8988T (cell line): ENCODE data around the gene USF2.
"Not testable (repeated sequence)": the region's sequence is repeated elsewhere in the genome, so short reads cannot be mapped to it uniquely, and the experiment has no call there.

Source experiments
- DNase-seq: peaks from one replicate; pipeline ENCODE4 v3.0.0; 2011

USF2 gene

GRCh38 chr19:35265900-35266519 lies 2.8 kb upstream of the USF2 start:
- no peak for DNase-seq

DNA sequence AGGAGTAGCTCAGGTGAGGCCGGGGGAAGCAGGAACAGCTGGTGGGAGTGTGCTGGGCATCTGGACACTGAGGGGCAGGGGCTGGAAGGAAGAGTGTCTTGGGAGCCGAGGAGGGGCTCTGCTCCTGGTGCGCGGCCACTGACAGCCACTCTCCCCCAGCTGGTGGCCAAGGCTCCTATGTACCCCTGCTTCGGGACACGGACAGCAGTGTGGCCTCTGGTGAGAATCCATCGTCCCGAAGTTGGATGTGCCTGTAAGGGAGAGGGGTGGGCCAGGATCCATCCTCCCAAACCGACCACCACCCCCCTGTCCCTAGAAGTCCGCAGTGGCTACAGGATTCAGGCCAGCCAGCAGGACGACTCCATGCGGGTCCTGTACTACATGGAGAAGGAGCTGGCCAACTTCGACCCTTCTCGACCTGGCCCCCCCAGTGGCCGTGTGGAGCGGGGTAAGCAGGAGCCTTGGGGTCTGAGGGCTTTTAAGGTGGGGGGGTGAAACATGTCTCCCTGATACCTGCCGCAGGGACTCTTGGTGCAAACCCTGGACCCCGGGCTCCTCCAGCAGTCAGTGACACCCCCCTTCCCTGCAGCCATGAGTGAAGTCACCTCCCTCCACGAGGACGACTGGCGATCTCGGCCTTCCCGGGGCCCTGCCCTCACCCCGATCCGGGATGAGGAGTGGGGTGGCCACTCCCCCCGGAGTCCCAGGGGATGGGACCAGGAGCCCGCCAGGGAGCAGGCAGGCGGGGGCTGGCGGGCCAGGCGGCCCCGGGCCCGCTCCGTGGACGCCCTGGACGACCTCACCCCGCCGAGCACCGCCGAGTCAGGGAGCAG lies 2.0 kb upstream of the USF2 start:
- DNase-seq, result peak; percentile 52

- DNase-seq, result peak; percentile 47
Measured at GRCh38 chr19:35267353-35267817, 1.4 kb upstream of the USF2 start.

DNA sequence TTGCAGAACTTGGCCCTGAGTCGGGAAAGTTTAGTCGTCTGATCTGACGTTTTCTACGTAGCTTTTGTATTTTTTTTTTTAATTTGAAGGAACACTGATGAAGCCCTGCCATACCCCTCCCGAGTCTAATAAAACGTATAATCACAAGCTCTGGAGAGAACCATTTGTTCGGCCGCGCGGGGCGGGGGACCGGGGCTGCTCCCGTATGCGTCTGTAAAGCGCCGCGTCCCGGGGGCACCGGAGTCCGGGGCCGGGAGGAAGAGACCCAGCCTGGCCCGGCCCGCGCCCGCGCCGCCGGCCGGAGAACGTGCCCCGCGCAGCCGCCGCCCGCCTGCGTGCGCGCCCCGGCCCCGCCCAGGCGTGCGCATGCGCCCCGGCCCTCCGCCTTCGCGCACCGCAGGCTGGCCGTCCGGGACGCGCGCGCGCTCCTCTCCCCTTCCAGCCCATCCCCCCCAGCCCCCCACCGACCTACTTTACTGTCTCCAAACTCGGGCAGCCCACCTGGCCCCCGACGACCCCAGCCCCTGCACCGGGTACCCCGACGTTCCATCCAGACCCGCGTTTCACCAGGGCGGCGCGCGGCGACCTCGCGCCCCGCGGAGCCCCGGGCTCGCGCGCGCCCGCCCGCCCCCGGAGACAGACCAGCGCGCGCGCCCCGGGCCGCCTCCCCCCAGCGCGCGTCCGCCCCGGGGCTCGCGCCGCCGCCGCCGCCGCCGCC lies 785 bp upstream of the USF2 start:
- DNase-seq, result peak; percentile 100

- peak; percentile 89 for DNase-seq
Measured at GRCh38 chr19:35269438-35270117, 816 bp downstream of the USF2 start.

DNA sequence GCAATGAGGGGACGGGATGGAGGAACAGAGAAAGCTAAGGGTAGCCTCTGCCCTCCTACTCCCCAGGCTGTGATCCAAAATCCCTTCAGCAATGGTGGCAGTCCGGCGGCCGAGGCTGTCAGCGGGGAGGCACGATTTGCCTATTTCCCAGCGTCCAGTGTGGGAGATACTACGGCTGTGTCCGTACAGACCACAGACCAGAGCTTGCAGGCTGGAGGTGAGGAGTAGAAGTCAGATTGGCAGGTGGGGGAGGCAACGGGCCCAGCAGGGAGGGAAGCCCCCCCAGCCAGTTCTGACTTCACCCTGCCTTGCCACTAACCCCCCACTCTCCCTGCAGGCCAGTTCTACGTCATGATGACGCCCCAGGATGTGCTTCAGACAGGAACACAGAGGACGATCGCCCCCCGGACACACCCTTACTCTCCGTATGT lies 1.6 kb downstream of the USF2 start:
- DNase-seq, result no peak

DNA sequence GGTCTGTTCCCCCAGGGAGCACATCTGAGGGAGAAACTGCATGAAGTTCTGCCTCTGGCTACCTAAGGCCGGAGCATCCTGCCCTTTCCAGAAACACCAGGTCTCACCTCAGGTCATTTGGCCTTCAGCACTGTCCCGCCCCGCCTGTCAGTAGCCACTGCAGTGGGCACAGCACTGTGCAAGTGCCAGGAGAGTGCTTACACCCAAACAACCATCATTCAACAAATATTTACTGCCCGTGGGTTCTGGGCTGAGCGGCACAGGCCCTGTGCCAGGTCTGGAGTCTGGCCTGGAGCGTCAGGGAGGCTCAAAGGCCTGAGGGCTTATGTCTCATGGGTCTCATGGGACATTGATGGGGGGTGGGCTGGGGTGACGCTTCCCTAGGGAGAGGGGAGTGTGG lies 2.8 kb downstream of the USF2 start:
- DNase-seq, result no peak

DNA sequence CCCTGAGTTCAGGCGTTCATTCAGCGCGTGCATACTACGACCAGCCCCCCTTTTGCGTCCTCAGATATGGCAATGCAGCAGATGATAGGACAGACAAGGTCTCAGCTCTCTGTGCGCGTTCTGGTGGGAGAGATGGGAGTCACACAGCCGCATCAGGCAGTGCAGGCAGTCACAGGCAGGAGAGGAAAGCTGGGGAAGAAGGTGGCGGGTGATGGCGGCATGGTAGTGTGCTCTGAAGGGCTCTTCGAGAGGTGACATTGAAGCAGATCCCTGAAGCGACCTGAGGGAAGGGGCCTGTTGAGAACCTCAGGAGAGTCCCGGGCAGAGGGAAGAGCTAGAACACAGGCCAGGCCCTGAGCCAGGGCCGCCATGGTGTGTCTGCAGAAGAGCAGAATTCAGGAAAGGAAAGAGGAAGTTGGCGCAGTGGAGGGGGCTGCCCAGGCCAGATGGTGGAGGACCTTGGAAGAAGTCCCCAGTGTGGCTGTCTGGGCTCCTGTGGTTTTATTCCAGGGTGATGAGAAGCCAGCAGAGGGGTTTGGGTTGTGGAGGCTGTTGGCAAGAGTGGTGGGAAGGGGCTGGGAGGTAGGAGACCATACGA lies 3.5 kb downstream of the USF2 start:
- no peak for DNase-seq

DNA sequence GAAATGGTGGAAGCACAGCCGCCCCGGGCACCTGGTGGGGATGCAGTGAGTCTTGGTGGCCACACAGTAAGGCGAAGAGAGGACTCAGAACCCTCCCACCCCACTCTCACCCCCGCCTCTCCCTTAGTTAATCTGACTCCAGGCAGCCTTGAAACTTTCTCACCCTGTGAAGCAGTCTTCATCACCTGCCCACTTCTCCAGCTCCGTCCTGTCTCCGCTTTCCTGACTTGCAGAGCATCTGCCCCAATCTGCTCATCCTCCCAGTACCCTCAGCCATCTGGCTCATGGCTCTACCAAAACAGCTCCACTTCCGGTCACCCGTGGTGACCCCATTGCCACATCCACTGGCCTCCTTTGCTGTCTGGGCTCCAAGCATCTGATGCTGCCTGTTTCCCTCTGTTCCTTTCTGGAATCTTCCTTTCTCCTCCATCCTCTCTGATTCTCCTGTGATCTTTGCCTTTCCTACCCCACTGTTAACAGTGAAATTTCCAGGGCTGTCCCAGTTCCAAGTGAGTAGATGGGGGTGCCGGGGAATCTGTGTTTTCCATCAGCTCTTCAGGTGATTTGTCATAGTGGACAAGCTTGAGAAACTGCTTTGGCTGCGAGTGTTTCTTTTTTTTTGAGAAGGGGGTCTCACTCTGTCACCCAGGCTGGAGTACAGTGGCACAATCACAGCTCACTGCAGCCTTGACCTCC lies 4.3 kb downstream of the USF2 start:
- no peak for DNase-seq

DNA sequence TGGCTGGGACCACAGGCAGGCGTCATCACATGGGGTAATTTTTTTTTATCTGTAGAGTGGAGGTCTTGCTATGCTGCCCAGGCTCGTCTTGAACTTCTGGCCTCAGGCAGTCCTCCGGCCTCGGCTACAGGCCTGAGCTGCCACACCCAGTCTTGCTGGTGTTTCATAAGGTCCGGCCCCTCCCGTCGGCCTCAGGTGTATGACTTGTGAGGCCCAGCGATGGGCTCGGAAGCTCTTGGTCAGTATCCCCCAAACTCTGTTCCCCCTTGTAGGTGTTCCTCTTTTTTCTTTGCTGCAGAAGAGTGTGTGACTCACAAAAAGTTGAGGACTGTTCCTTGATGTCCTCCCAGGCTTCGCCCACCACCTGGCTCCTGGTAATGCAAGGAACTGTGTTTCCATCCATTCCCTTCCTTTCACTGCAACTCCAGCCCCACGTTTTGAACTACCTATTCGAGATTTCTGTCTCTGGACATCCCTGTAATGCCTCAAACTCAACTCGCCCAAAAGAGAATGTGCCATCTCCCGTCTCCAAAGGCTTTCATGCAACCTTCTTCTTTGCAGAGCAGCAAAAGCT lies 5.0 kb downstream of the USF2 start:
- DNase-seq, result no peak

DNA sequence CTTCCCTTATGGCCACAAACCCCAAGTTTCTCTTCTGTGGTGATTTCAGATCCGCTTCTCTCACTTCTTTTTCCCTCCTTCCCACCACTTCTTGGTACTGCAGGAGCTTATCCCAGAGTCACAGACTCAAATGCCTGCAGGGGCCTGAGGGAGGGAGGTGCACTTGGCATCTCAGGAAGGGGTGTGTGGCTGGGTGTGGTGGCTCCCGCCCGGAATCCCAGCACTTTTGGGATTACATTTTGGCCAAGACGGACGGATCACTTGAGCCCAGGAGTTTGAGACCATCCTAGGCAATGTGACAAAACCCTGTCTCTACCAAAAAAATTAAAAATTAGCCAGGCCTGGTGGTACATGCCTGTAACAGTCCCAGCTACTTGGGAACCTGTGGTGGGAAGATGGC lies 5.6 kb downstream of the USF2 start:
- DNase-seq, result no peak

DNA sequence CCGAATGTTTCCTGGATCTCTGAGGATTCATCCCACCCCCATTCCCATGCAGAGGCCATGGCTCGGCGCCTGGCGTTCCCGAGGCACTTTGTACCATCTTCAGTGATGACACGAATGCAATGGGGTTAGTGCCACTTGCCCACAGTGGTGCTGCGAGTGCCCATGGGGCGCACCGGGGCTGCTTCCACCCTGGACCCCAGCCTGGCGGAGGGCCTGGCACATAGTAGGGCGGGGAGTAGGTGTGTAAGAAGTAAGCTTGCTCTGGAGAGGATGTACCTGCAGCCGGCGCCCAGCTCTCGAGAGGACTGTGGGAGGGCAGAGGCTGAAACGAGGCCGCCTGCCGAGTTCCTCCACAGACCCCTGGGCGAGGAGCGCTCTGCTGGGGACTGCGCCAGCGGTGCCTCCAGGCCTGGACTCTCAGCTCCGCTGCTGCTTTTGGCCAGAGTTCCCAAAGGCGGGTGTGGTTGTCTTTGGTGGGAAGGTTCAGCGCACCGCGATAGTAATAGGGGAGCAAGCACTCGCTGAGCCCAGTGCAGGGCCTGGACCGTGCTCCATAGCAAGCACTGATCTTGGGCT lies 8.0 kb downstream of the USF2 start:
- DNase-seq, result no peak

GRCh38 chr19:35278578-35279284 lies 10.0 kb downstream of the USF2 start:
- no peak for DNase-seq

DNA sequence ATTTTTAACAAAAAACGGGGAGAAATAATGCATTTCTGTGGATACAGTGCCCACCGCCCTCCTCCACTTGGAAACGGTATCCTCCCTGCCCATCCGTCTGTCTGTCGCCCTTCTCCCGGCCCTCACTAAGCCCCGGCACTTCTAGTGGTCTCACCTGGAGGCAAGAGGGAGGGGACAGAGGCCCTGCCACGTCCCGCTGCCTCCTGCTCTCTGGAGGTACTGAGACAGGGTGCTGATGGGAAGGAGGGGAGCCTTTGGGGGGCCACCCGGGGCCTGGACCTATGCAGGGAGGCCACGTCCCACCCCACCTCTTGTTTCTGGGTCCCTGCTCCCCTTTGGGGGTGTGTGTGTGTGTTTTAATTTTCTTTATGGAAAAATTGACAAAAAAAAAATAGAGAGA lies 10.6 kb downstream of the USF2 start:
- DNase-seq, result no peak

DNA sequence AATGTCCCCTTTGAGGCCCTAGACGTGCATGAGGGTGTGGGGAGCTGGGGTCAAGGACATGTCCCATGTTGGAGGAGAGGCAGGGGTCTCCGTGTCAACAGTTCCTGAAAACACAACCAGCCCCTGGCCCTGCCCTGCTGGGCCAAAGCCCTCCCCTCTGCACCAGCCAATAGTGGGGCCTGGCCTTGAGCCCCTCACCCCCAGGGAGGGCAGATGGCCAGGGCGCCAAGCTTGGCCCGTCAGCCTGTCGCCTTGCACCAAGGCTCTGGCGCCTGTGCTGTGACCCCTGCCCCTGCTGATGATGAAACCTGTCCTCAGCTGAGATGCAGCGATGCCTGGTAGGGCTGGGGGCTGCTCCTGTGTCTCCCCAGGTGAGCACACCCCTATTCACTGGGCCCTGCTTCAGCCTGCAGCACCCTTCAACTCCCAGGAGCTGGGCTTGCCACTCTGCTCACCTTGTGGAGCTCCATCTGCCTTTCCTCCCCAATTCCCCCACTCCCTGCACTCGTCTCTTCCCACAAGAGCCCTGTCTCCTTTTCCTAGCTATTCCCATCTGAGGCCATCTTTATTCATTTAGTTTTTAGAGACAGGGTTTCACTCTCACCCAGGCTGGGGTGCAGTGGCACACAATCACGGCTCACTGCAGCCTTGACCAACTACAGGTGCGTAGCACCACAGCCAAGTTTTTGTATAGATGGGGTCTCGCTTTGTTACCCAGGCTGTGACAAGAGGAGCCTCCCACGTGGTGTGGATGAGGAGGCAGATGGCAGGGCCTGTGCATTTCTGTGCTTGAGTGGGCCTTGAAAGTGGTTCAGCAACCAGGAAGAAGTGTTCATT lies 11.4 kb downstream of the USF2 start:
- DNase-seq, result no peak

DNA sequence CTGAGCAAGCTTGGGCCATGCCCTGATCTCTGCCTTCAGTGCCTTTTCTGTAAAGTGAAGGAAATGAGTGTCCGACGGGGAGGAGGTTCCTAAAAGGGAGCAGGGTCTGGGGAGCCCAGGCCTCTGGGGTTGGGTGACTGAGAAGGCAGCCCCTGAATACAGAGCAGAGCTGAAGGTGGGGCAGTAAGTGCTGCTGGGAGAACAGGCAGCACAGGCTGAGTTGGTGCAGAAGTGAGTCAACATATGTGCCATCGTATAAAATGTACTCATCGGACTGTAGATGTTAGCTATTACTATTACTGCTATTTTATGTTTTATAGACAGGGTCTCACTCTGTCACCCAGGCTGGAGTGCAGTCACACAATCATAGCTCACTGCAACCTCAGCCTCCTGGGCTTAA lies 12.5 kb downstream of the USF2 start:
- no peak for DNase-seq

- no peak for DNase-seq
Measured at GRCh38 chr19:35284153-35285094, 15.7 kb downstream of the USF2 start.

DNA sequence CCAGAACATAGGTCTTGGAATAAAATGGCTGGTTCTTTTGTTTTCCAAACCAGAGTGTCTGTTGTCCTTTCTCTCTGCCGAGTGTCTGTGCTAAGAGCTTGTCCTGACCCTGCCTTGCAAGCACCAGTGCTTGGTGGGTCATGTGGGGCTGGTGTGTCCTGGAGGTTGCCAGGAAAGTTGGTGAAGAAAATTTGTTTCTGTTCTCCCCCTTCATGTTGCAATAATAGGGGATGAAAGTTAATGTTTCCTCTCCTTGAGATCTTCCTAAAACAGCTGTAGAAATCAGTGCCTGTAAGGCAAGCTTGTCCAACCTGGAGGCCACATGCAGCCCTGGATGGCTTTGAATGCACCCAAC lies 16.3 kb downstream of the USF2 start:
- DNase-seq, result no peak

DNA sequence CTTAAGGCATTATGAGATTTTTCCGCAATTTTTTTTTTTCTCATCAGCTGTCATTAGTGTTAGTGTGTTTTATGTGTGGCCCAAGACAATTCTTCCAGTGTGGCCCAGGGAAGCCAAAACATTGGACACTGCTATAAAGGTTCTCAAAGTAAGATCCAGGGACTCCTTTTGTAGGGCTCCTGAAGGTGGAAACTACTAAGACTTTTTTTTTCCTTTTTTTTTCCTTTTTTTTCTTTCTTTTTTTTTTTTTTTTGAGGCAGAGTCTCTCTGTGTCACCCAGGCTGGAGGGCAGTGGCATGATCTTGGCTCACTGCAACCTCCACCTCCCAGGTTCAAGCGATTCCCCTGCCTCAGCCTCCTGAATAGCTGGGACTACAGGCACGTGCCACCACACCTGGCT lies 16.7 kb downstream of the USF2 start:
- DNase-seq, result not testable (repeated sequence)
